Measurements from ENCODE around the gene DPYSL3.

DPYSL3 gene

GRCh38 chr5:147467973-147468508 is 41.8 kb downstream of the DPYSL3 start:
- TF ChIP-seq CTCF (conservative IDR thresholded peaks at IDR 0.05; ENCODE audit: control insufficient read depth, insufficient read depth, low read depth, low read length) = no peak
- H3K4me3 ChIP-seq (ENCODE audit: control insufficient read depth, low read depth, low read length) = no peak overlapping the region
- DNase-seq (ENCODE audit: low read depth) = no peak

- TF ChIP-seq CTCF (conservative IDR thresholded peaks at IDR 0.05; ENCODE audit: control insufficient read depth, insufficient read depth, low read depth, low read length) = no peak
Observed at GRCh38 chr5:147466360-147466980, 43.4 kb downstream of the DPYSL3 start.

GRCh38 chr5:147465747-147466146 is 44.1 kb downstream of the DPYSL3 start:
- DNase-seq (ENCODE audit: low read depth) = no peak
- no peak for TF ChIP-seq CTCF (conservative IDR thresholded peaks at IDR 0.05; ENCODE audit: control insufficient read depth, insufficient read depth, low read depth, low read length)
- no peak overlapping the region for H3K4me3 ChIP-seq (ENCODE audit: control insufficient read depth, low read depth, low read length)

More at GRCh38 chr5:147466360-147466980, 43.4 kb downstream of the DPYSL3 start:
- no peak overlapping the region for H3K4me3 ChIP-seq (ENCODE audit: control insufficient read depth, low read depth, low read length)
- DNase-seq (ENCODE audit: low read depth) = no peak

- no peak overlapping the region for H3K4me3 ChIP-seq (ENCODE audit: control insufficient read depth, low read depth, low read length)
- peak; percentile 58 for TF ChIP-seq CTCF (conservative IDR thresholded peaks at IDR 0.05; ENCODE audit: control insufficient read depth, insufficient read depth, low read depth, low read length)
- peak; percentile 66 for DNase-seq (ENCODE audit: low read depth)
Observed at GRCh38 chr5:147464211-147464610, 45.7 kb downstream of the DPYSL3 start.

GRCh38 chr5:147461915-147462314 is 48.0 kb downstream of the DPYSL3 start:
- no peak for TF ChIP-seq CTCF (conservative IDR thresholded peaks at IDR 0.05; ENCODE audit: control insufficient read depth, insufficient read depth, low read depth, low read length)
- peak; percentile 45 for DNase-seq (ENCODE audit: low read depth)
- H3K4me3 ChIP-seq (ENCODE audit: control insufficient read depth, low read depth, low read length) = no peak overlapping the region

- no peak for TF ChIP-seq CTCF (conservative IDR thresholded peaks at IDR 0.05; ENCODE audit: control insufficient read depth, insufficient read depth, low read depth, low read length)
- no peak for DNase-seq (ENCODE audit: low read depth)
- H3K4me3 ChIP-seq (ENCODE audit: control insufficient read depth, low read depth, low read length) = no peak overlapping the region
Observed at GRCh38 chr5:147460380-147460779, 49.5 kb downstream of the DPYSL3 start.
